ENCODE measurements around the gene IL13RA2.

- TF ChIP-seq MAX (IDR thresholded peaks at IDR 0.05; ENCODE audit: insufficient read depth, insufficient read length) (no peak), CTCF (IDR thresholded peaks at IDR 0.05; ENCODE audit: extremely low read depth in 1 of 2, insufficient read depth in 1 of 2, low read depth in 1 of 2, low read length in 2 of 2) (no peak)
Observed at GRCh38 chrX:115030625-115031024, 13.2 kb upstream of the IL13RA2 start.

Measured in endothelial cell of umbilical vein (primary cell).